PC-9 (cell line): ENCODE data around the gene STUM. TPM values are rescaled to one million over a fixed set of nuclear protein-coding genes. Genes with fewer than 3 reads are reported as not detected.

Experiments
- BruUV-seq: library from RNA; stranded (reverse); fragments of 400-500 nt; replicated peaks from 2 replicates; lab custom pipeline; 2021; lab: Mats Ljungman, UMichigan
- CTCF ChIA-PET: fragments of 300-600 bp; sonication (Branson Sonifier 250); formaldehyde crosslinking; loops from one replicate; lab custom pipeline; 2022; ENCODE audit warnings: antibody characterized with exemption; lab: Charles Lee
- POLR2A ChIA-PET: fragments of 300-600 bp; sonication (Branson Sonifier 250); formaldehyde crosslinking; loops from one replicate; lab custom pipeline; 2022; ENCODE audit warnings: antibody characterized with exemption; ENCODE audit not compliant: unreplicated experiment; lab: Charles Lee
- DNase-seq, 2 experiments: peaks; one replicate each; pipeline versions ENCODE4 v3.0.0 to v3.0.0-alpha.2; 2015 to 2022; ENCODE audit warnings: mixed read lengths in 1 of 2
- H2AFZ ChIP-seq: fragments of 200-600 bp; sonication (generic); 2 replicates; pipeline ENCODE4 v1.8.1; 2017; ENCODE audit warnings: antibody characterized with exemption
- H3F3A ChIP-seq: fragments of 200-600 bp; sonication (generic); 2 replicates; pipeline ENCODE4 v1.8.1; 2017; ENCODE audit warnings: antibody characterized with exemption, mild to moderate bottlenecking, low read depth; ENCODE audit not compliant: insufficient read depth
- H3K27ac ChIP-seq: fragments of 200-600 bp; sonication (generic); 2 replicates; pipeline ENCODE4 v1.6.1; 2016; ENCODE audit warnings: mixed run types
- H3K27me3 ChIP-seq: fragments of 200-600 bp; sonication (generic); 2 replicates; pipeline ENCODE4 v1.6.1; 2016; ENCODE audit warnings: low read depth, mixed run types; ENCODE audit not compliant: insufficient read depth
- H3K36me3 ChIP-seq: fragments of 200-600 bp; sonication (generic); 2 replicates; pipeline ENCODE4 v1.6.1; 2016; ENCODE audit warnings: low read depth, mixed run types
- H3K4me1 ChIP-seq: fragments of 200-600 bp; sonication (generic); replicated peaks from 2 replicates; pipeline ENCODE4 v1.6.1; 2016; ENCODE audit warnings: mixed run types; ENCODE audit not compliant: insufficient read depth
- H3K4me2 ChIP-seq: fragments of 200-600 bp; sonication (generic); 2 replicates; pipeline ENCODE4 v1.6.1; 2017; ENCODE audit warnings: mixed run types
- H3K4me3 ChIP-seq: fragments of 200-600 bp; sonication (generic); 2 replicates; pipeline ENCODE4 v1.6.1; 2016; ENCODE audit warnings: mixed run types
- H3K79me2 ChIP-seq: fragments of 200-600 bp; sonication (generic); 2 replicates; pipeline ENCODE4 v1.6.1; 2017; ENCODE audit warnings: low read depth, mixed run types
- H3K9me2 ChIP-seq: fragments of 200-600 bp; sonication (generic); 2 replicates; pipeline ENCODE4 v1.8.1; 2017; ENCODE audit warnings: mild to moderate bottlenecking; ENCODE audit not compliant: insufficient read depth
- H3K9me3 ChIP-seq: fragments of 200-600 bp; sonication (generic); 2 replicates; pipeline ENCODE4 v1.8.1; 2016; ENCODE audit warnings: low read depth; ENCODE audit not compliant: insufficient read depth
- H4K20me1 ChIP-seq: fragments of 200-600 bp; sonication (generic); 2 replicates; pipeline ENCODE4 v1.8.1; 2017; ENCODE audit not compliant: insufficient read depth
- CTCF ChIP-seq: fragments of 200-600 bp; sonication (generic); conservative IDR thresholded peaks from 2 replicates; pipeline ENCODE4 v1.6.1; 2017; ENCODE audit warnings: mixed run types, antibody characterized with exemption, mild to moderate bottlenecking, moderate library complexity
- EZH2 ChIP-seq: fragments of 200-600 bp; sonication (generic); IDR thresholded peaks from 2 replicates; pipeline ENCODE4 v1.8.0; 2017; ENCODE audit warnings: antibody characterized with exemption, low read depth
- intact Hi-C: fragments of 100-400 bp; cut with micrococcal nuclease; formaldehyde crosslinking; loops from one replicate; pipeline ENCODE4 v1.10.0; 2022; ENCODE audit not compliant: unreplicated experiment
- total RNA-seq: library from RNA; stranded (reverse); gene quantifications from 2 replicates; pipeline ENCODE4 v1.2.3, GENCODE V29; 2021

STUM gene
- total RNA-seq, 1 experiment from 2014 or later = not detected

- CTCF ChIA-PET = no interaction called here
- DNase-seq = no peak
- Histone ChIP-seq H3K4me1 (no peaks in the 10 kb centered on the region), H3K9me3 (no peaks in the 10 kb centered on the region), H4K20me1 (no peaks in the 10 kb centered on the region), H3K9me2 (no peaks in the 10 kb centered on the region), H3K4me2 (no peak overlapping the region), H3K79me2 (no peaks in the 10 kb centered on the region), H2AFZ (no peak overlapping the region), H3F3A (no peaks in the 10 kb centered on the region), H3K4me3 (no peak overlapping the region), H3K27me3 (peaks cover 62% of the 10 kb centered on the region), H3K27ac (no peak overlapping the region), H3K36me3 (no peaks in the 10 kb centered on the region)
- no peak for TF ChIP-seq CTCF
- TF ChIP-seq EZH2 = no peak
- POLR2A ChIA-PET = no interaction called here
- intact Hi-C loops = no loop called here
- no TSS peak for BruUV-seq
Measured at GRCh38 chr1:226532553-226532952, 16.0 kb upstream of the STUM start.

GRCh38 chr1:226533220-226533619, 15.3 kb upstream of the STUM start:
- TF ChIP-seq EZH2 = no peak
- TF ChIP-seq CTCF = no peak
- Histone ChIP-seq H4K20me1 (no peaks in the 10 kb centered on the region), H3K79me2 (no peaks in the 10 kb centered on the region), H2AFZ (no peak overlapping the region; the same call in 1 of the 2 replicates), H3K27ac (no peak overlapping the region), H3K27me3 (peaks cover 69% of the 10 kb centered on the region), H3K36me3 (no peaks in the 10 kb centered on the region), H3K9me2 (no peaks in the 10 kb centered on the region), H3K4me2 (no peak overlapping the region), H3F3A (no peaks in the 10 kb centered on the region), H3K4me1 (no peaks in the 10 kb centered on the region), H3K9me3 (no peaks in the 10 kb centered on the region), H3K4me3 (no peak overlapping the region)
- no TSS peak for BruUV-seq
- DNase-seq = no peak
- POLR2A ChIA-PET = no interaction called here
- intact Hi-C loops = no loop called here
- CTCF ChIA-PET = interaction anchor here (0.7 kb wide), 1 partner anchor 956 kb away, joined by 4 read pairs; no protein-coding TSS in a partner anchor

- Histone ChIP-seq H3K36me3 (no peaks in the 10 kb centered on the region), H3K79me2 (no peaks in the 10 kb centered on the region), H3K27ac (no peak overlapping the region), H3K9me2 (no peaks in the 10 kb centered on the region), H3K4me3 (no peak overlapping the region), H3K4me2 (no peak overlapping the region), H3K9me3 (no peaks in the 10 kb centered on the region), H3F3A (no peaks in the 10 kb centered on the region), H3K27me3 (peaks cover 73% of the 10 kb centered on the region), H2AFZ (no peak overlapping the region), H4K20me1 (no peaks in the 10 kb centered on the region), H3K4me1 (no peaks in the 10 kb centered on the region)
- POLR2A ChIA-PET = no interaction called here
- no peak for DNase-seq
- intact Hi-C loops = no loop called here
- CTCF ChIA-PET = interaction anchor here (0.7 kb wide), 1 partner anchor 212 kb away, joined by 3 read pairs; no protein-coding TSS in a partner anchor
- no TSS peak for BruUV-seq
- TF ChIP-seq EZH2 = no peak
- TF ChIP-seq CTCF = no peak
Measured at GRCh38 chr1:226534098-226534497, 14.5 kb upstream of the STUM start.
